ENCODE results near the gene IP6K1.

DNA sequence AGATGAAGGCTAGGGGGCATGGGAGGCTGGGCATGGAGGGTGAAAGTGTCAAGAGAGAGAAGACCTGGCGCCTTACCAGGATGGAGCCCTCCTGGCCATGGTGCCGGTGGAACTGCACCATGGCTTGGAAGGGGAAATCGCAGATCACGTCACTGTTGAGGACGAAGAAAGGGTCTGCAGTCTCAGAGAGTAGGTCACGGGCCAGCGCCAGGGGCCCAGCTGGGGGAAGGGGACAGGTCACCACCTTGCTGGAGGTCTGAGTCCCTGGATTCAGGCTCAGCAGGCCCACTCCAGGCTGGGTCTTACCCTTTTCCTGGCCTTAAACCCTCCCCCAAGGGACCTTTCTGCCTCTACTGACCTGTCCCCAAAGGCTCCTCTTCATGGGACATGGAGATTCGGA lies 63.4 kb downstream of the IP6K1 start:
- TF ChIP-seq, protein P1, sequence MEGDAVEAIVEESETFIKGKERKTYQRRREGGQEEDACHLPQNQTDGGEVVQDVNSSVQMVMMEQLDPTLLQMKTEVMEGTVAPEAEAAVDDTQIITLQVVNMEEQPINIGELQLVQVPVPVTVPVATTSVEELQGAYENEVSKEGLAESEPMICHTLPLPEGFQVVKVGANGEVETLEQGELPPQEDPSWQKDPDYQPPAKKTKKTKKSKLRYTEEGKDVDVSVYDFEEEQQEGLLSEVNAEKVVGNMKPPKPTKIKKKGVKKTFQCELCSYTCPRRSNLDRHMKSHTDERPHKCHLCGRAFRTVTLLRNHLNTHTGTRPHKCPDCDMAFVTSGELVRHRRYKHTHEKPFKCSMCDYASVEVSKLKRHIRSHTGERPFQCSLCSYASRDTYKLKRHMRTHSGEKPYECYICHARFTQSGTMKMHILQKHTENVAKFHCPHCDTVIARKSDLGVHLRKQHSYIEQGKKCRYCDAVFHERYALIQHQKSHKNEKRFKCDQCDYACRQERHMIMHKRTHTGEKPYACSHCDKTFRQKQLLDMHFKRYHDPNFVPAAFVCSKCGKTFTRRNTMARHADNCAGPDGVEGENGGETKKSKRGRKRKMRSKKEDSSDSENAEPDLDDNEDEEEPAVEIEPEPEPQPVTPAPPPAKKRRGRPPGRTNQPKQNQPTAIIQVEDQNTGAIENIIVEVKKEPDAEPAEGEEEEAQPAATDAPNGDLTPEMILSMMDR (conservative IDR thresholded peaks at IDR 0.05; ENCODE audit: low read depth in 2 of 2): no peak
- TF ChIP-seq, protein P2, sequence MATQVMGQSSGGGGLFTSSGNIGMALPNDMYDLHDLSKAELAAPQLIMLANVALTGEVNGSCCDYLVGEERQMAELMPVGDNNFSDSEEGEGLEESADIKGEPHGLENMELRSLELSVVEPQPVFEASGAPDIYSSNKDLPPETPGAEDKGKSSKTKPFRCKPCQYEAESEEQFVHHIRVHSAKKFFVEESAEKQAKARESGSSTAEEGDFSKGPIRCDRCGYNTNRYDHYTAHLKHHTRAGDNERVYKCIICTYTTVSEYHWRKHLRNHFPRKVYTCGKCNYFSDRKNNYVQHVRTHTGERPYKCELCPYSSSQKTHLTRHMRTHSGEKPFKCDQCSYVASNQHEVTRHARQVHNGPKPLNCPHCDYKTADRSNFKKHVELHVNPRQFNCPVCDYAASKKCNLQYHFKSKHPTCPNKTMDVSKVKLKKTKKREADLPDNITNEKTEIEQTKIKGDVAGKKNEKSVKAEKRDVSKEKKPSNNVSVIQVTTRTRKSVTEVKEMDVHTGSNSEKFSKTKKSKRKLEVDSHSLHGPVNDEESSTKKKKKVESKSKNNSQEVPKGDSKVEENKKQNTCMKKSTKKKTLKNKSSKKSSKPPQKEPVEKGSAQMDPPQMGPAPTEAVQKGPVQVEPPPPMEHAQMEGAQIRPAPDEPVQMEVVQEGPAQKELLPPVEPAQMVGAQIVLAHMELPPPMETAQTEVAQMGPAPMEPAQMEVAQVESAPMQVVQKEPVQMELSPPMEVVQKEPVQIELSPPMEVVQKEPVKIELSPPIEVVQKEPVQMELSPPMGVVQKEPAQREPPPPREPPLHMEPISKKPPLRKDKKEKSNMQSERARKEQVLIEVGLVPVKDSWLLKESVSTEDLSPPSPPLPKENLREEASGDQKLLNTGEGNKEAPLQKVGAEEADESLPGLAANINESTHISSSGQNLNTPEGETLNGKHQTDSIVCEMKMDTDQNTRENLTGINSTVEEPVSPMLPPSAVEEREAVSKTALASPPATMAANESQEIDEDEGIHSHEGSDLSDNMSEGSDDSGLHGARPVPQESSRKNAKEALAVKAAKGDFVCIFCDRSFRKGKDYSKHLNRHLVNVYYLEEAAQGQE (IDR thresholded peaks at IDR 0.05; ENCODE audit: unreplicated experiment): no peak
- no peak for TF ChIP-seq CREB1 (CRISPR knock-in tag; IDR thresholded peaks at IDR 0.05; ENCODE audit: low read depth)
- TF ChIP-seq POLR2AphosphoS5 (IDR thresholded peaks at IDR 0.05; ENCODE audit: low read depth): no peak
- TF ChIP-seq NANOG (IDR thresholded peaks at IDR 0.05; ENCODE audit: borderline replicate concordance): no peak
- TF ChIP-seq EZH2phosphoT487 (IDR thresholded peaks at IDR 0.05; ENCODE audit: unreplicated experiment): no peak
- no peak for TF ChIP-seq EZH2 (IDR thresholded peaks at IDR 0.05; ENCODE audit: low read depth, unreplicated experiment)
- TF ChIP-seq JUNB (IDR thresholded peaks at IDR 0.05; ENCODE audit: unreplicated experiment): no peak

All from GM23338 (cell line).